Measurements from ENCODE around the gene ABCA4. TPM values are rescaled to one million over a fixed set of nuclear protein-coding genes. Genes with fewer than 3 reads are reported as not detected.
"Not testable (repeated sequence)": the region's sequence is repeated elsewhere in the genome, so short reads cannot be mapped to it uniquely, and the experiment has no call there.

The ABCA4 gene
- total RNA-seq, 1 donor from 2014 or later, result 6.0 TPM

GRCh38 chr1:94160811-94161210, 39.9 kb upstream of the ABCA4 start:
- Mint-ChIP-seq H3K27me3 (ENCODE audit: unreplicated experiment) (no peaks in the 10 kb centered on the region), H3K36me3 (ENCODE audit: unreplicated experiment) (no peaks in the 10 kb centered on the region), H3K9me3 (ENCODE audit: unreplicated experiment) (peaks cover 23% of the 10 kb centered on the region), H3K4me1 (ENCODE audit: unreplicated experiment) (peaks cover 29% of the 10 kb centered on the region), H3K4me3 (ENCODE audit: unreplicated experiment) (no peak overlapping the region), H3K27ac (ENCODE audit: unreplicated experiment) (peak overlapping the region; percentile 37)
- no peak for DNase-seq (ENCODE audit: extremely low spot score, unreplicated experiment)
- TF ChIP-seq CTCF (IDR thresholded peaks at IDR 0.05), result no peak

- no peak for DNase-seq (ENCODE audit: extremely low spot score, unreplicated experiment)
- H3K27me3 Mint-ChIP-seq (ENCODE audit: unreplicated experiment), result no peaks in the 10 kb centered on the region
- H3K27ac Mint-ChIP-seq (ENCODE audit: unreplicated experiment), result peak overlapping the region; percentile 27
- H3K4me1 Mint-ChIP-seq (ENCODE audit: unreplicated experiment), result peaks cover 41% of the 10 kb centered on the region
- peaks cover 15% of the 10 kb centered on the region for H3K9me3 Mint-ChIP-seq (ENCODE audit: unreplicated experiment)
- TF ChIP-seq CTCF (IDR thresholded peaks at IDR 0.05), result no peak
- no peak overlapping the region for H3K4me3 Mint-ChIP-seq (ENCODE audit: unreplicated experiment)
- H3K36me3 Mint-ChIP-seq (ENCODE audit: unreplicated experiment), result no peaks in the 10 kb centered on the region
Measured at GRCh38 chr1:94156096-94156625, 35.2 kb upstream of the ABCA4 start.

GRCh38 chr1:94154989-94155388, 34.0 kb upstream of the ABCA4 start:
- Mint-ChIP-seq H3K4me3 (ENCODE audit: unreplicated experiment) (no peak overlapping the region), H3K27ac (ENCODE audit: unreplicated experiment) (peak overlapping the region; percentile 42), H3K9me3 (ENCODE audit: unreplicated experiment) (peaks cover 15% of the 10 kb centered on the region), H3K27me3 (ENCODE audit: unreplicated experiment) (no peaks in the 10 kb centered on the region), H3K36me3 (ENCODE audit: unreplicated experiment) (no peaks in the 10 kb centered on the region), H3K4me1 (ENCODE audit: unreplicated experiment) (peaks cover 31% of the 10 kb centered on the region)
- no peak for TF ChIP-seq CTCF (IDR thresholded peaks at IDR 0.05)
- no peak for DNase-seq (ENCODE audit: extremely low spot score, unreplicated experiment)

- TF ChIP-seq CTCF (IDR thresholded peaks at IDR 0.05), result no peak
Measured at GRCh38 chr1:94153133-94153532, 32.2 kb upstream of the ABCA4 start.

GRCh38 chr1:94149166-94149565, 28.2 kb upstream of the ABCA4 start:
- H3K4me1 Mint-ChIP-seq (ENCODE audit: unreplicated experiment), result peaks cover 21% of the 10 kb centered on the region
- H3K9me3 Mint-ChIP-seq (ENCODE audit: unreplicated experiment); H3K27ac Mint-ChIP-seq (ENCODE audit: unreplicated experiment); DNase-seq (ENCODE audit: extremely low spot score, unreplicated experiment); H3K4me3 Mint-ChIP-seq (ENCODE audit: unreplicated experiment); H3K36me3 Mint-ChIP-seq (ENCODE audit: unreplicated experiment); H3K27me3 Mint-ChIP-seq (ENCODE audit: unreplicated experiment): not testable (repeated sequence)

More at GRCh38 chr1:94153133-94153532, 32.2 kb upstream of the ABCA4 start:
- H3K4me3 Mint-ChIP-seq (ENCODE audit: unreplicated experiment), result no peak overlapping the region
- no peaks in the 10 kb centered on the region for H3K27me3 Mint-ChIP-seq (ENCODE audit: unreplicated experiment)
- H3K36me3 Mint-ChIP-seq (ENCODE audit: unreplicated experiment), result no peaks in the 10 kb centered on the region
- peaks cover 29% of the 10 kb centered on the region for H3K4me1 Mint-ChIP-seq (ENCODE audit: unreplicated experiment)
- H3K9me3 Mint-ChIP-seq (ENCODE audit: unreplicated experiment), result peaks cover 11% of the 10 kb centered on the region
- no peak for DNase-seq (ENCODE audit: extremely low spot score, unreplicated experiment)
- H3K27ac Mint-ChIP-seq (ENCODE audit: unreplicated experiment), result no peak overlapping the region

- peaks cover 41% of the 10 kb centered on the region for H3K4me1 Mint-ChIP-seq (ENCODE audit: unreplicated experiment)
- no peak overlapping the region for H3K4me3 Mint-ChIP-seq (ENCODE audit: unreplicated experiment)
- H3K27me3 Mint-ChIP-seq (ENCODE audit: unreplicated experiment), result no peaks in the 10 kb centered on the region
- H3K9me3 Mint-ChIP-seq (ENCODE audit: unreplicated experiment), result no peaks in the 10 kb centered on the region
- no peaks in the 10 kb centered on the region for H3K36me3 Mint-ChIP-seq (ENCODE audit: unreplicated experiment)
- H3K27ac Mint-ChIP-seq (ENCODE audit: unreplicated experiment), result no peak overlapping the region
- no peak for DNase-seq (ENCODE audit: extremely low spot score, unreplicated experiment)
- TF ChIP-seq CTCF (IDR thresholded peaks at IDR 0.05), result no peak
Measured at GRCh38 chr1:94146273-94146672, 25.3 kb upstream of the ABCA4 start.

Data from osteocyte (in vitro differentiated cells).